ENCODE results near the gene MIGA2. TPM values are rescaled to one million over a fixed set of nuclear protein-coding genes. Genes with fewer than 3 reads are reported as not detected.

MIGA2 gene
- polyA plus RNA-seq, 2 of the 4 experiments (the other 2 are of a cell fraction), result 6.4 to 16.1 TPM

DNA sequence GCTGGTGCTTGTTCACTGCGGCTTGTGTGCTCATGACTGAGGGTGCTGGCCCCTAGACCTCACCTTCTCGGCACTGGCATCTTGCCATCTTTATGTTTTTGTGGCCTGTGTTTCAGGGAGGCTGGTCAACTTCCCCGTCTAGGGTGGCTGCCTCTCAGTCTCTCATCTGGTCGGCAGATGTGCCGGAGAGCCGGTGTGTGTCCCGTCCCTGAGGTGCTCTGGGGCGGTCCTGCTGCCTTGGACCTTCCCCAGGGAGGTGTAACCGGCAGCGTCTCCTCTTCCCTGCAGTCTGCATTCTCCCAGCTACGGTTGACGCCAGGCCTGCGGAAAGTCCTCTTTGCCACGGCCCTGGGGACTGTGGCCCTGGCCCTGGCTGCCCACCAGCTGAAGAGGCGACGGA lies 5.6 kb downstream of the MIGA2 start:
- H3K4me3 ChIP-seq, result no peak overlapping the region
- 94% methylated on average over 14 of the region's 16 CpGs for WGBS (ENCODE audit: missing lambda C conversion rate)
- no peak for FAIRE-seq
- no peak for ATAC-seq
- ChIA-PET POLR2A (no interaction called here), CTCF (interaction anchor here (1.6 kb wide), 1 partner anchor 13 kb away, joined by 7 read pairs; the partner anchor contains the start of gene SH3GLB2)
- H3K4me2 ChIP-seq, result no peak overlapping the region
- TF ChIP-seq SREBF2 (IDR thresholded peaks at IDR 0.05) (no peak), RCOR1 (IDR thresholded peaks at IDR 0.05; ENCODE audit: low read depth, low read length) (no peak), ZNF302 (CRISPR knock-in tag; IDR thresholded peaks at IDR 0.05) (no peak), HOXB5 (CRISPR knock-in tag; IDR thresholded peaks at IDR 0.05) (no peak), MYC (IDR thresholded peaks at IDR 0.05; ENCODE audit: borderline replicate concordance, low read length) (no peak), TP53 (CRISPR knock-in tag; IDR thresholded peaks at IDR 0.05) (no peak), CBX8 (IDR thresholded peaks at IDR 0.05) (no peak), SMC3 (IDR thresholded peaks at IDR 0.05) (no peak), CEBPB (IDR thresholded peaks at IDR 0.05) (no peak), JUN (IDR thresholded peaks at IDR 0.05) (no peak), KDM1A (IDR thresholded peaks at IDR 0.05; ENCODE audit: low read depth) (no peak), HEYL (CRISPR knock-in tag; IDR thresholded peaks at IDR 0.05) (no peak), FOXS1 (CRISPR knock-in tag; IDR thresholded peaks at IDR 0.05) (no peak)
- TF ChIP-seq, protein P1, sequence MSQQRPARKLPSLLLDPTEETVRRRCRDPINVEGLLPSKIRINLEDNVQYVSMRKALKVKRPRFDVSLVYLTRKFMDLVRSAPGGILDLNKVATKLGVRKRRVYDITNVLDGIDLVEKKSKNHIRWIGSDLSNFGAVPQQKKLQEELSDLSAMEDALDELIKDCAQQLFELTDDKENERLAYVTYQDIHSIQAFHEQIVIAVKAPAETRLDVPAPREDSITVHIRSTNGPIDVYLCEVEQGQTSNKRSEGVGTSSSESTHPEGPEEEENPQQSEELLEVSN (IDR thresholded peaks at IDR 0.05; ENCODE audit: borderline replicate concordance, low read depth), result no peak
- TF ChIP-seq, protein P2, sequence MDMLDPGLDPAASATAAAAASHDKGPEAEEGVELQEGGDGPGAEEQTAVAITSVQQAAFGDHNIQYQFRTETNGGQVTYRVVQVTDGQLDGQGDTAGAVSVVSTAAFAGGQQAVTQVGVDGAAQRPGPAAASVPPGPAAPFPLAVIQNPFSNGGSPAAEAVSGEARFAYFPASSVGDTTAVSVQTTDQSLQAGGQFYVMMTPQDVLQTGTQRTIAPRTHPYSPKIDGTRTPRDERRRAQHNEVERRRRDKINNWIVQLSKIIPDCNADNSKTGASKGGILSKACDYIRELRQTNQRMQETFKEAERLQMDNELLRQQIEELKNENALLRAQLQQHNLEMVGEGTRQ (IDR thresholded peaks at IDR 0.05), result no peak
- TF ChIP-seq, protein P3, sequence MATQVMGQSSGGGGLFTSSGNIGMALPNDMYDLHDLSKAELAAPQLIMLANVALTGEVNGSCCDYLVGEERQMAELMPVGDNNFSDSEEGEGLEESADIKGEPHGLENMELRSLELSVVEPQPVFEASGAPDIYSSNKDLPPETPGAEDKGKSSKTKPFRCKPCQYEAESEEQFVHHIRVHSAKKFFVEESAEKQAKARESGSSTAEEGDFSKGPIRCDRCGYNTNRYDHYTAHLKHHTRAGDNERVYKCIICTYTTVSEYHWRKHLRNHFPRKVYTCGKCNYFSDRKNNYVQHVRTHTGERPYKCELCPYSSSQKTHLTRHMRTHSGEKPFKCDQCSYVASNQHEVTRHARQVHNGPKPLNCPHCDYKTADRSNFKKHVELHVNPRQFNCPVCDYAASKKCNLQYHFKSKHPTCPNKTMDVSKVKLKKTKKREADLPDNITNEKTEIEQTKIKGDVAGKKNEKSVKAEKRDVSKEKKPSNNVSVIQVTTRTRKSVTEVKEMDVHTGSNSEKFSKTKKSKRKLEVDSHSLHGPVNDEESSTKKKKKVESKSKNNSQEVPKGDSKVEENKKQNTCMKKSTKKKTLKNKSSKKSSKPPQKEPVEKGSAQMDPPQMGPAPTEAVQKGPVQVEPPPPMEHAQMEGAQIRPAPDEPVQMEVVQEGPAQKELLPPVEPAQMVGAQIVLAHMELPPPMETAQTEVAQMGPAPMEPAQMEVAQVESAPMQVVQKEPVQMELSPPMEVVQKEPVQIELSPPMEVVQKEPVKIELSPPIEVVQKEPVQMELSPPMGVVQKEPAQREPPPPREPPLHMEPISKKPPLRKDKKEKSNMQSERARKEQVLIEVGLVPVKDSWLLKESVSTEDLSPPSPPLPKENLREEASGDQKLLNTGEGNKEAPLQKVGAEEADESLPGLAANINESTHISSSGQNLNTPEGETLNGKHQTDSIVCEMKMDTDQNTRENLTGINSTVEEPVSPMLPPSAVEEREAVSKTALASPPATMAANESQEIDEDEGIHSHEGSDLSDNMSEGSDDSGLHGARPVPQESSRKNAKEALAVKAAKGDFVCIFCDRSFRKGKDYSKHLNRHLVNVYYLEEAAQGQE (IDR thresholded peaks at IDR 0.05), result no peak
- H3K9me3 ChIP-seq, result no peaks in the 10 kb centered on the region
- no peak for DNase-seq (ENCODE audit: low read depth in 1 of 2, low spot score in 1 of 2)
- peaks cover 9% of the 10 kb centered on the region; the same call in 1 of the 3 replicates for H3K4me1 ChIP-seq
- H3K27ac ChIP-seq, result no peak overlapping the region

DNA sequence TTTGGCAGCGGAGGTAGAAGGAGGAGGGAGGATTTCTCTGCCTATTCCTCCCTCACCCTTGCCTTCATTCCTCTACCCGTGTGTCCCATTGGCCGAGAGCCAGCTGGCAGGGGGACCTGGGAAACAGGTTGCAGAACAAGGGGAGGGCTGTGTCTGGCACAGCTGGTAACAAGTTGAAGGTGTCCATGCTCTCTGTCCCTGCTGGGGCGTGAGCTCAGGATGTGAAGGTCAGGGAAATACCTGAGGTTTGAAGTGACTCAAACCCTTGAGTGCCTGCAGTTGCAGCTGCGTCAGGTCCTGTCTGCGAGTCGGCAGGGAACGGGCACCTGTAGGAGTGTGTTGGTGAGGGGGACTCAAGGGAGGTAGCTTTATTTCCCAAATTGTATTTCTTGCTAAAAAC lies 16.2 kb downstream of the MIGA2 start:
- no peak overlapping the region for H3K4me3 ChIP-seq
- no peaks in the 10 kb centered on the region for H3K9me3 ChIP-seq
- 70% methylated on average over 8 of the region's 8 CpGs for WGBS (ENCODE audit: missing lambda C conversion rate)
- H3K4me2 ChIP-seq, result no peak overlapping the region
- ChIA-PET CTCF (no interaction called here), POLR2A (no interaction called here)
- H3K27ac ChIP-seq, result no peak overlapping the region
- ATAC-seq (no peak; a peak in 2 of 6 replicates), DNase-seq (ENCODE audit: low read depth in 1 of 2, low spot score in 1 of 2) (peak in 1 of 2 experiments; percentile 35), FAIRE-seq (no peak)
- no peak for TF ChIP-seq KDM1A (IDR thresholded peaks at IDR 0.05; ENCODE audit: low read depth)
- TF ChIP-seq FOSB (CRISPR knock-in tag; IDR thresholded peaks at IDR 0.05), result no peak
- TF ChIP-seq EP300 (IDR thresholded peaks at IDR 0.05), result no peak
- TF ChIP-seq HOXA7 (CRISPR knock-in tag; IDR thresholded peaks at IDR 0.05), result no peak
- TF ChIP-seq ZNF302 (CRISPR knock-in tag; IDR thresholded peaks at IDR 0.05), result no peak
- peaks cover 13% of the 10 kb centered on the region for H3K4me1 ChIP-seq

DNA sequence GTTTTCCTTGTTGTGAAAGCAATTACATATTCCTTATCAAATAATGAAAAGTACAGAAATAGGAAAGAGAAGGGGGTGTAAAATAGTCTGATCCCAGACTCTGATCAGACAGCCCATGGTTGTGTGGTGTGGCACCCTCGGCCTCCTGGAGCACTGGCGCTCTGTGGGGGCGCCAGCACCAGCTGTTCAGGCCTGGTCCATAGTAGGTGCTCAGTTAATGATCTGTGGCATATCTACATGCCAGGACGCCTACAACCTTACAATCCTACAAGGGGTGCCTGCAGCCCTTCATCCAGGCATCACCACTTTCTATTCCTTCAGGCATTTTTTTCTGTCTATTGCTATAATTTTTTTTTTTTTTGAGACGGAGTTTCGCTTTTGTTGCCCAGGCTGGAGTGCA lies 16.6 kb downstream of the MIGA2 start:
- H3K4me2 ChIP-seq, result no peak overlapping the region

More for the DNA sequence above, 16.6 kb downstream of the MIGA2 start:
- TF ChIP-seq MAFK (IDR thresholded peaks at IDR 0.05; ENCODE audit: partially characterized antibody), result no peak
- no peak for TF ChIP-seq FOSB (CRISPR knock-in tag; IDR thresholded peaks at IDR 0.05)
- TF ChIP-seq RNF2 (IDR thresholded peaks at IDR 0.05; ENCODE audit: borderline replicate concordance, low read depth), result no peak
- TF ChIP-seq RAD21 (conservative IDR thresholded peaks at IDR 0.05 in 1 of 2, IDR thresholded peaks at IDR 0.05 in 1 of 2), result no peak
- no peak for TF ChIP-seq FOXS1 (CRISPR knock-in tag; IDR thresholded peaks at IDR 0.05)
- TF ChIP-seq EHMT2 (IDR thresholded peaks at IDR 0.05; ENCODE audit: low read depth), result no peak
- TF ChIP-seq RARB (CRISPR knock-in tag; IDR thresholded peaks at IDR 0.05), result no peak
- no peak for TF ChIP-seq BHLHE40 (IDR thresholded peaks at IDR 0.05; ENCODE audit: low read depth, low read length)
- Histone ChIP-seq H3K27ac (no peak overlapping the region), H3K4me1 (peaks cover 13% of the 10 kb centered on the region), H3K4me3 (no peak overlapping the region), H3K9me3 (no peaks in the 10 kb centered on the region)
- no peak for DNase-seq (ENCODE audit: low read depth in 1 of 2, low spot score in 1 of 2)
- 92% methylated on average over 6 of the region's 6 CpGs for WGBS (ENCODE audit: missing lambda C conversion rate)
- ChIA-PET POLR2A (no interaction called here), CTCF (no interaction called here)
- no peak for FAIRE-seq
- no peak for ATAC-seq

Measured in A549 (cell line).